Stimulated activated naive CD8-positive, alpha-beta T cell treated with anti-CD3 and anti-CD28 coated beads, Interleukin-15, amount 100 ng/mL, for 72 hours (primary cell): ENCODE measurements around the gene CDC6.
A peak's percentile ranks its signal among the peaks of the same experiment; 100 is the strongest.
"Not testable (repeated sequence)": the region's sequence is repeated elsewhere in the genome, so short reads cannot be mapped to it uniquely, and the experiment has no call there.

Experiments
- ATAC-seq: fragments of 150-1000 bp; cut with Tn5 transposase; 2 replicates; pipeline ENCODE4 v1.10.0; 2021; ENCODE audit warnings: mild to moderate bottlenecking, moderate library complexity
- DNase-seq, 2 donors: peaks; one replicate each; pipeline ENCODE4 v3.0.0; 2021 to 2022
- H3K27ac Mint-ChIP-seq, 2 donors: one replicate each; pipeline ENCODE4 v1.8.0; 2022; ENCODE audit warnings: mild to moderate bottlenecking in 2 of 2, mixed read lengths in 2 of 2, moderate library complexity in 2 of 2
- H3K27me3 Mint-ChIP-seq: one replicate; pipeline ENCODE4 v1.8.0; 2022; ENCODE audit warnings: mixed read lengths
- H3K4me1 Mint-ChIP-seq: one replicate; pipeline ENCODE4 v1.8.0; 2022; ENCODE audit warnings: mild to moderate bottlenecking, mixed read lengths
- H3K4me3 Mint-ChIP-seq, 2 donors: one replicate each; pipeline ENCODE4 v1.8.0; 2022; ENCODE audit warnings: mild to moderate bottlenecking in 2 of 2, mixed read lengths in 2 of 2, moderate library complexity in 1 of 2
- H3K9me3 Mint-ChIP-seq, 2 donors: one replicate each; pipeline ENCODE4 v1.8.0; 2022; ENCODE audit warnings: mixed read lengths in 2 of 2

CDC6 gene

GRCh38 chr17:40301315-40301714, 13.6 kb downstream of the CDC6 start:
- Mint-ChIP-seq H3K27me3 (no peaks in the 10 kb centered on the region), H3K4me3 (no peak overlapping the region), H3K4me1 (peaks cover 26% of the 10 kb centered on the region), H3K9me3 (no peaks in the 10 kb centered on the region), H3K27ac (peak overlapping the region in 1 of 2 donors; percentile 44)
- DNase-seq (no peak), ATAC-seq (no peak)

GRCh38 chr17:40303009-40303657, 15.5 kb downstream of the CDC6 start:
- peak in 1 of 2 donors; percentile 39 for DNase-seq
- H3K27ac Mint-ChIP-seq: no peak overlapping the region
- H3K4me1 Mint-ChIP-seq: peaks cover 26% of the 10 kb centered on the region
- no peaks in the 10 kb centered on the region for H3K9me3 Mint-ChIP-seq
- no peaks in the 10 kb centered on the region for H3K27me3 Mint-ChIP-seq
- no peak overlapping the region for H3K4me3 Mint-ChIP-seq
- ATAC-seq: peak; percentile 56

- H3K9me3 Mint-ChIP-seq: no peaks in the 10 kb centered on the region
- peaks cover 26% of the 10 kb centered on the region for H3K4me1 Mint-ChIP-seq
- ATAC-seq: no peak
- no peak overlapping the region for H3K27ac Mint-ChIP-seq
- H3K4me3 Mint-ChIP-seq: no peak overlapping the region
- no peaks in the 10 kb centered on the region for H3K27me3 Mint-ChIP-seq
- no peak for DNase-seq
Observed at GRCh38 chr17:40303708-40304551, 16.3 kb downstream of the CDC6 start.

- DNase-seq, H3K27ac Mint-ChIP-seq, ATAC-seq: not testable (repeated sequence)
Observed at GRCh38 chr17:40304552-40304863, 16.8 kb downstream of the CDC6 start.

GRCh38 chr17:40304866-40305265, 17.2 kb downstream of the CDC6 start:
- not testable (repeated sequence) for ATAC-seq, H3K9me3 Mint-ChIP-seq, H3K27ac Mint-ChIP-seq, DNase-seq, H3K4me3 Mint-ChIP-seq, H3K27me3 Mint-ChIP-seq
- H3K4me1 Mint-ChIP-seq: peaks cover 23% of the 10 kb centered on the region

More at GRCh38 chr17:40304552-40304863, 16.8 kb downstream of the CDC6 start:
- not testable (repeated sequence) for H3K4me3 Mint-ChIP-seq, H3K9me3 Mint-ChIP-seq, H3K27me3 Mint-ChIP-seq
- H3K4me1 Mint-ChIP-seq: peaks cover 23% of the 10 kb centered on the region

- H3K4me1 Mint-ChIP-seq: peaks cover 23% of the 10 kb centered on the region
- peak overlapping the region; percentile 14 to 24 for H3K4me3 Mint-ChIP-seq
- no peak for DNase-seq
- no peaks in the 10 kb centered on the region for H3K27me3 Mint-ChIP-seq
- no peak for ATAC-seq
- H3K27ac Mint-ChIP-seq: peak overlapping the region; percentile 35 to 42
- H3K9me3 Mint-ChIP-seq: no peaks in the 10 kb centered on the region
Observed at GRCh38 chr17:40306395-40306794, 18.7 kb downstream of the CDC6 start.

- Mint-ChIP-seq H3K4me1 (peaks cover 22% of the 10 kb centered on the region), H3K27me3 (no peaks in the 10 kb centered on the region), H3K27ac (no peak overlapping the region), H3K4me3 (no peak overlapping the region), H3K9me3 (no peaks in the 10 kb centered on the region)
- ATAC-seq (peak; percentile 32), DNase-seq (no peak)
Observed at GRCh38 chr17:40307001-40307730, 19.5 kb downstream of the CDC6 start.

- Mint-ChIP-seq H3K27me3 (no peaks in the 10 kb centered on the region), H3K27ac (no peak overlapping the region), H3K9me3 (no peaks in the 10 kb centered on the region), H3K4me1 (peaks cover 18% of the 10 kb centered on the region), H3K4me3 (no peak overlapping the region)
- no peak for ATAC-seq
- DNase-seq: no peak
Observed at GRCh38 chr17:40307740-40308239, 20.1 kb downstream of the CDC6 start.

GRCh38 chr17:40309031-40309948, 21.6 kb downstream of the CDC6 start, which contains the start of gene RARA:
RARA (plus strand) TSS chr17:40309180; CDS start chr17:40331219, 22,039 bp downstream.
- peak within 1 kb of the TSS in 1 of 2 donors; percentile 29 for H3K27ac Mint-ChIP-seq
- peak in 1 of 2 donors; percentile 43 for DNase-seq
- no peaks in the 10 kb centered on the region for H3K27me3 Mint-ChIP-seq
- H3K9me3 Mint-ChIP-seq: no peaks in the 10 kb centered on the region
- ATAC-seq: peak; percentile 62
- peaks cover 4% of the 10 kb centered on the region for H3K4me1 Mint-ChIP-seq
- peak within 1 kb of the TSS in 1 of 2 donors; percentile 30 for H3K4me3 Mint-ChIP-seq

- Mint-ChIP-seq H3K9me3 (no peaks in the 10 kb centered on the region), H3K4me1 (no peaks in the 10 kb centered on the region), H3K4me3 (peak overlapping the region in 1 of 2 donors; percentile 30), H3K27me3 (no peaks in the 10 kb centered on the region), H3K27ac (peak overlapping the region in 1 of 2 donors; percentile 42)
- DNase-seq (no peak), ATAC-seq (no peak)
Observed at GRCh38 chr17:40309949-40310510, 22.4 kb downstream of the CDC6 start.

GRCh38 chr17:40310882-40311391, 23.3 kb downstream of the CDC6 start:
- peak overlapping the region in 1 of 2 donors; percentile 59 for H3K27ac Mint-ChIP-seq
- H3K4me3 Mint-ChIP-seq: peak overlapping the region in 1 of 2 donors; percentile 58
- ATAC-seq (peak; percentile 28), DNase-seq (no peak)
- H3K9me3 Mint-ChIP-seq: no peaks in the 10 kb centered on the region
- no peaks in the 10 kb centered on the region for H3K27me3 Mint-ChIP-seq
- no peaks in the 10 kb centered on the region for H3K4me1 Mint-ChIP-seq

- DNase-seq: no peak
- H3K4me3 Mint-ChIP-seq: peak overlapping the region in 1 of 2 donors; percentile 58
- no peak for ATAC-seq
- H3K27me3 Mint-ChIP-seq: no peaks in the 10 kb centered on the region
- H3K9me3 Mint-ChIP-seq: no peaks in the 10 kb centered on the region
- H3K4me1 Mint-ChIP-seq: no peaks in the 10 kb centered on the region
- H3K27ac Mint-ChIP-seq: no peak overlapping the region
Observed at GRCh38 chr17:40311575-40311974, 23.9 kb downstream of the CDC6 start.

GRCh38 chr17:40312131-40312731, 24.6 kb downstream of the CDC6 start:
- H3K4me3 Mint-ChIP-seq: peak overlapping the region; percentile 5 to 26

More at GRCh38 chr17:40312131-40312731, 24.6 kb downstream of the CDC6 start:
- Mint-ChIP-seq H3K9me3 (no peaks in the 10 kb centered on the region), H3K4me1 (no peaks in the 10 kb centered on the region), H3K27me3 (no peaks in the 10 kb centered on the region), H3K27ac (no peak overlapping the region)
- DNase-seq: peak in 1 of 2 donors; percentile 13
- no peak for ATAC-seq
